IMR-90 (cell line): ENCODE results near the gene LRP1-AS. TPM values are rescaled to one million over a fixed set of nuclear protein-coding genes. Genes with fewer than 3 reads are reported as not detected.

Experiments used
- ATAC-seq: fragments of 200-7000 bp; cut with Tn5 transposase; 2 replicates; pipeline ENCODE4 v1.9.1; 2020; ENCODE audit warnings: low read depth, mild to moderate bottlenecking, moderate library complexity
- BruUV-seq: library from RNA; stranded (reverse); fragments of 400-500 nt; replicated peaks from 2 replicates; lab custom pipeline; 2021; lab: Mats Ljungman, UMichigan
- CTCF ChIA-PET: fragments of 300-600 bp; formaldehyde crosslinking; extraction: SDS; loops from one replicate; lab custom pipeline; 2021; ENCODE audit warnings: antibody characterized with exemption; lab: Yijun Ruan, JAX
- POLR2A ChIA-PET: fragments of 300-600 bp; sonication (Branson Sonifier 250); formaldehyde crosslinking; loops from one replicate; lab custom pipeline; 2022; ENCODE audit warnings: antibody characterized with exemption; ENCODE audit not compliant: unreplicated experiment; lab: Charles Lee
- DNase-seq: peaks from one replicate; pipeline ENCODE4 v3.0.0; 2013
- H2AFZ ChIP-seq: replicated peaks from 2 replicates; pipeline ENCODE3; 2013; ENCODE audit warnings: low read length, mild to moderate bottlenecking; ENCODE audit not compliant: poor library complexity
- H2AK5ac ChIP-seq: 2 replicates; pipeline ENCODE4 v1.6.1; 2013; ENCODE audit warnings: low read depth, low read length, inconsistent platforms
- H2AK9ac ChIP-seq: replicated peaks from 2 replicates; pipeline ENCODE3; 2013; ENCODE audit warnings: mild to moderate bottlenecking, low read depth, low read length, moderate library complexity; ENCODE audit not compliant: poor library complexity
- H2BK120ac ChIP-seq: 2 replicates; pipeline ENCODE4 v1.6.1; 2013; ENCODE audit warnings: low read depth, low read length, inconsistent platforms
- H2BK15ac ChIP-seq: 3 replicates; pipeline ENCODE4 v1.6.1; 2013; ENCODE audit warnings: low read depth, low read length, inconsistent platforms
- H2BK20ac ChIP-seq: 2 replicates; pipeline ENCODE4 v1.6.1; 2013; ENCODE audit warnings: low read depth, mild to moderate bottlenecking, inconsistent platforms, low read length, moderate library complexity
- H2BK5ac ChIP-seq: 2 replicates; pipeline ENCODE4 v1.6.1; 2013; ENCODE audit warnings: mild to moderate bottlenecking, low read depth, low read length, inconsistent platforms; ENCODE audit not compliant: poor library complexity, severe bottlenecking
- H3K14ac ChIP-seq: replicated peaks from 2 replicates; pipeline ENCODE4 v1.6.1; 2013; ENCODE audit warnings: low read depth, low read length, inconsistent platforms
- H3K18ac ChIP-seq: 2 replicates; pipeline ENCODE4 v1.6.1; 2013; ENCODE audit warnings: low read depth, low read length, control low read depth
- H3K23ac ChIP-seq: 2 replicates; pipeline ENCODE4 v1.6.1; 2013; ENCODE audit warnings: low read depth, low read length, inconsistent platforms
- H3K27ac ChIP-seq: 2 replicates; pipeline ENCODE4 v1.5.1; 2013; ENCODE audit warnings: mild to moderate bottlenecking, control low read depth, low read length; ENCODE audit not compliant: insufficient read depth
- H3K27me3 ChIP-seq: 2 replicates; pipeline ENCODE4 v1.6.1; 2013; ENCODE audit warnings: low read length; ENCODE audit not compliant: control insufficient read depth, insufficient read depth
- H3K36me3 ChIP-seq: 2 replicates; pipeline ENCODE4 v1.6.1; 2013; ENCODE audit warnings: low read length, mixed read lengths; ENCODE audit not compliant: control insufficient read depth, insufficient read depth
- H3K4ac ChIP-seq: 2 replicates; pipeline ENCODE4 v1.6.1; 2013; ENCODE audit warnings: low read depth, low read length, inconsistent platforms
- H3K4me1 ChIP-seq: 2 replicates; pipeline ENCODE4 v1.6.1; 2013; ENCODE audit warnings: low read length, mixed read lengths; ENCODE audit not compliant: control insufficient read depth, insufficient read depth
- H3K4me2 ChIP-seq: 2 replicates; pipeline ENCODE4 v1.6.1; 2013; ENCODE audit warnings: low read depth, mild to moderate bottlenecking, control low read depth, low read length, moderate library complexity
- H3K4me3 ChIP-seq: 2 replicates; pipeline ENCODE4 v1.5.1; 2013; ENCODE audit warnings: low read depth, mild to moderate bottlenecking, control low read depth, low read length, moderate library complexity; ENCODE audit not compliant: insufficient read depth
- H3K56ac ChIP-seq: 2 replicates; pipeline ENCODE4 v1.6.1; 2013; ENCODE audit warnings: low read length, inconsistent platforms; ENCODE audit not compliant: insufficient read depth; ENCODE audit errors: extremely low read depth
- H3K79me1 ChIP-seq, 2 experiments: 2 replicates each; pipeline ENCODE4 v1.6.1; 2013; ENCODE audit warnings: low read length in 2 of 2, inconsistent platforms in 1 of 2, low read depth in 1 of 2
- H3K9ac ChIP-seq: 2 replicates; pipeline ENCODE4 v1.6.1; 2013; ENCODE audit warnings: low read depth, low read length, control low read depth
- H3K9me1 ChIP-seq: 2 replicates; pipeline ENCODE4 v1.6.1; 2013; ENCODE audit warnings: low read length, inconsistent platforms; ENCODE audit not compliant: insufficient read depth
- H3K9me3 ChIP-seq: 2 replicates; pipeline ENCODE4 v1.6.1; 2013; ENCODE audit warnings: low read length; ENCODE audit not compliant: control insufficient read depth, insufficient read depth
- H4K20me1 ChIP-seq: 2 replicates; pipeline ENCODE4 v1.6.1; 2013; ENCODE audit warnings: low read length, inconsistent platforms; ENCODE audit not compliant: insufficient read depth
- H4K5ac ChIP-seq: 2 replicates; pipeline ENCODE4 v1.6.1; 2013; ENCODE audit warnings: mild to moderate bottlenecking, low read depth, low read length, control low read depth
- H4K8ac ChIP-seq, 2 experiments: 2 replicates each; pipeline ENCODE4 v1.6.1; 2013; ENCODE audit warnings: low read depth in 2 of 2, low read length in 2 of 2, control low read depth in 1 of 2, inconsistent platforms in 1 of 2
- H4K91ac ChIP-seq: 2 replicates; pipeline ENCODE4 v1.6.1; 2013; ENCODE audit warnings: low read depth, low read length, inconsistent platforms; ENCODE audit not compliant: insufficient read depth
- CEBPB ChIP-seq: IDR thresholded peaks from 2 replicates; pipeline ENCODE4 v1.6.1; 2012; ENCODE audit warnings: low read depth, low read length, improper control_type of control experiment
- CHD1 ChIP-seq: IDR thresholded peaks from 2 replicates; pipeline ENCODE4 v1.6.1; 2012; ENCODE audit warnings: low read depth, low read length, improper control_type of control experiment
- CTCF ChIP-seq: conservative IDR thresholded peaks from 2 replicates; pipeline ENCODE4 v1.5.1; 2012; ENCODE audit warnings: mild to moderate bottlenecking, low read depth, low read length, improper control_type of control experiment
- FOS ChIP-seq: fragments of 150-350 bp; IDR thresholded peaks from 2 replicates; pipeline ENCODE4 v1.6.1; 2016; ENCODE audit warnings: low read depth, low read length
- MXI1 ChIP-seq: IDR thresholded peaks from 2 replicates; pipeline ENCODE4 v1.6.1; 2012; ENCODE audit warnings: low read depth, mild to moderate bottlenecking, low read length, moderate library complexity, borderline replicate concordance
- POLR2A ChIP-seq: IDR thresholded peaks from 2 replicates; pipeline ENCODE4 v1.6.1; 2012; ENCODE audit warnings: mild to moderate bottlenecking, low read depth, low read length
- RAD21 ChIP-seq: IDR thresholded peaks from 2 replicates; pipeline ENCODE4 v1.6.1; 2012; ENCODE audit warnings: low read length, improper control_type of control experiment
- SMC3 ChIP-seq: fragments of 150-350 bp; IDR thresholded peaks from 2 replicates; pipeline ENCODE4 v1.6.1; 2016; ENCODE audit warnings: low read depth, mild to moderate bottlenecking, antibody characterized with exemption, low read length, moderate library complexity
- WGBS, 2 experiments: methylation state at CpG; one replicate each; pipeline versions ENCODE4 v1.1.5 to v1.1.7; 2013; ENCODE audit warnings: missing lambda C conversion rate in 2 of 2; ENCODE audit not compliant: insufficient read length in 1 of 2; ENCODE audit errors: extremely low coverage in 2 of 2; 5-methylcytosine and 5-hydroxymethylcytosine counted together
- dilution Hi-C: fragments of 300-500 bp; cut with HindIII; formaldehyde crosslinking; loops from one replicate; pipeline ENCODE4 v1.14.3; 2018; ENCODE audit warnings: low sequenced_read_pairs; ENCODE audit not compliant: unreplicated experiment
- in situ Hi-C: fragments of 300-500 bp; cut with MboI; formaldehyde crosslinking; loops from 3 replicates; pipeline ENCODE4 v1.14.3; 2019; ENCODE audit warnings: low sequenced_read_pairs, inconsistent platforms, mixed read lengths
- intact Hi-C: fragments of 100-400 bp; cut with micrococcal nuclease; formaldehyde crosslinking; loops from 2 replicates; pipeline ENCODE4 v1.10.0; 2022
- polyA plus RNA-seq, 3 experiments: library from polyadenylated mRNA; depleted of rRNA; stranded (reverse); fragments of >200 nt; gene quantifications; 2 replicates each; pipeline ENCODE4 v1.2.3, GENCODE V29; 2012; ENCODE audit warnings: low replicate concordance in 1 of 3
- total RNA-seq: library from RNA; depleted of rRNA; stranded (reverse); fragments of >200 nt; gene quantifications from 2 replicates; pipeline ENCODE4 v1.2.3, GENCODE V29; 2012

The LRP1-AS gene
- total and polyA plus RNA-seq, 2 of the 4 experiments (the other 2 are of a cell fraction): not detected

GRCh38 chr12:57175428-57176138 is 28.2 kb upstream of the LRP1-AS start:
- peak; percentile 71 for DNase-seq
- H3K27ac ChIP-seq: no peak overlapping the region

More at GRCh38 chr12:57175428-57176138, 28.2 kb upstream of the LRP1-AS start:
- 69% methylated on average over 12 of the region's 29 CpGs; no CpG with 5 or more reads in 1 of the 2 experiments for WGBS, 2 experiments
- no TSS peak for BruUV-seq
- H3K4me3 ChIP-seq: no peak overlapping the region
- intact Hi-C loops (loop anchor here (2.0 kb wide), 2 partner anchors 51 to 107 kb away; no protein-coding TSS in a partner anchor), in situ Hi-C loops (loop anchor here (5.0 kb wide), 2 partner anchors 53 to 108 kb away; no protein-coding TSS in a partner anchor), dilution Hi-C loops (no loop called here)
- H3K9ac ChIP-seq: no peak overlapping the region
- H2AK9ac ChIP-seq: peak overlapping the region; percentile 71
- H2BK5ac ChIP-seq: no peak overlapping the region
- no peak overlapping the region for H3K4ac ChIP-seq
- H2AFZ ChIP-seq: peak overlapping the region; percentile 64
- no peaks in the 10 kb centered on the region for H3K27me3 ChIP-seq
- H2BK20ac ChIP-seq: no peak overlapping the region
- no peak overlapping the region for H2AK5ac ChIP-seq
- H3K14ac ChIP-seq: no peak overlapping the region
- no peak overlapping the region for H3K56ac ChIP-seq
- TF ChIP-seq POLR2A (no peak), CEBPB (peak; percentile 79; the same call in 1 of the 2 replicates), FOS (no peak), MXI1 (no peak), RAD21 (peak; percentile 71), SMC3 (peak; percentile 61), CTCF (peak; percentile 66), CHD1 (no peak)
- H3K79me1 ChIP-seq: peaks cover 8 to 58% of the 10 kb centered on the region in 2 experiments
- no peak overlapping the region for H3K23ac ChIP-seq
- POLR2A ChIA-PET: no interaction called here
- H3K36me3 ChIP-seq: peaks cover 89% of the 10 kb centered on the region
- H3K9me3 ChIP-seq: no peaks in the 10 kb centered on the region
- H4K5ac ChIP-seq: no peak overlapping the region
- H2BK120ac ChIP-seq: no peak overlapping the region
- ATAC-seq: peak; percentile 55
- no peak overlapping the region for H2BK15ac ChIP-seq
- H4K91ac ChIP-seq: no peak overlapping the region
- H4K20me1 ChIP-seq: peaks cover 45% of the 10 kb centered on the region
- no peak overlapping the region for H4K8ac ChIP-seq
- CTCF ChIA-PET: interaction anchor here (0.6 to 1.8 kb wide), 7 partner anchors 8 to 106 kb away, joined by 3 to 12 read pairs (median 3); partner anchors contain the start of gene LRP1
- H3K4me2 ChIP-seq: no peak overlapping the region
- H3K18ac ChIP-seq: no peak overlapping the region
- H3K9me1 ChIP-seq: no peaks in the 10 kb centered on the region; the same call in 1 of the 2 replicates
- H3K4me1 ChIP-seq: peaks cover 8% of the 10 kb centered on the region
